MM.1S (cell line): ENCODE data around the gene WEE1.

Experiments used
- DNase-seq: peaks from one replicate; pipeline ENCODE4 v3.0.0-alpha.2; 2015
- H2AFZ ChIP-seq: fragments of 300-600 bp; sonication (generic); 2 replicates; pipeline ENCODE4 v1.6.0; 2016; ENCODE audit warnings: antibody characterized with exemption, low read length
- H3F3A ChIP-seq: fragments of 300-600 bp; sonication (generic); 2 replicates; pipeline ENCODE4 v1.6.1; 2016; ENCODE audit warnings: mild to moderate bottlenecking, antibody characterized with exemption, low read length, moderate library complexity, mixed read lengths; ENCODE audit not compliant: insufficient read depth
- H3K27ac ChIP-seq: fragments of 300-600 bp; sonication (generic); 2 replicates; pipeline ENCODE4 v1.5.1; 2016; ENCODE audit warnings: mild to moderate bottlenecking, low read length
- H3K27me3 ChIP-seq: fragments of 300-600 bp; sonication (generic); replicated peaks from 2 replicates; pipeline ENCODE4 v1.6.0; 2016; ENCODE audit warnings: low read length; ENCODE audit not compliant: insufficient read depth
- H3K36me3 ChIP-seq: fragments of 300-600 bp; sonication (generic); replicated peaks from 2 replicates; pipeline ENCODE4 v1.6.1; 2016; ENCODE audit warnings: mild to moderate bottlenecking, low read length, mixed read lengths; ENCODE audit not compliant: insufficient read depth
- H3K4me1 ChIP-seq: fragments of 300-600 bp; sonication (generic); 2 replicates; pipeline ENCODE4 v1.6.1; 2016; ENCODE audit warnings: low read length, mixed read lengths
- H3K4me2 ChIP-seq: fragments of 300-600 bp; sonication (generic); 2 replicates; pipeline ENCODE4 v1.6.0; 2016; ENCODE audit warnings: low read depth, low read length
- H3K4me3 ChIP-seq: fragments of 300-600 bp; sonication (generic); 2 replicates; pipeline ENCODE4 v1.5.1; 2016; ENCODE audit warnings: low read length, mixed read lengths
- H3K79me2 ChIP-seq: fragments of 300-600 bp; sonication (generic); 2 replicates; pipeline ENCODE4 v1.6.1; 2016; ENCODE audit warnings: mixed run types, low read length, mixed read lengths
- H3K9ac ChIP-seq: fragments of 300-600 bp; sonication (generic); 2 replicates; pipeline ENCODE4 v1.6.1; 2016; ENCODE audit warnings: low read length, mixed read lengths
- H3K9me2 ChIP-seq: fragments of 300-600 bp; sonication (generic); replicated peaks from 2 replicates; pipeline ENCODE4 v1.6.1; 2016; ENCODE audit warnings: mild to moderate bottlenecking, low read length, mixed read lengths; ENCODE audit not compliant: insufficient read depth
- H3K9me3 ChIP-seq: fragments of 300-600 bp; sonication (generic); replicated peaks from 2 replicates; pipeline ENCODE4 v1.6.1; 2016; ENCODE audit warnings: mild to moderate bottlenecking, low read length, mixed read lengths; ENCODE audit not compliant: insufficient read depth
- H4K20me1 ChIP-seq: fragments of 300-600 bp; sonication (generic); 2 replicates; pipeline ENCODE4 v1.6.1; 2016; ENCODE audit warnings: mild to moderate bottlenecking, low read length, moderate library complexity, mixed read lengths; ENCODE audit not compliant: insufficient read depth
- CTCF ChIP-seq: fragments of 300-600 bp; sonication (generic); IDR thresholded peaks from 2 replicates; pipeline ENCODE4 v1.5.1; 2016; ENCODE audit warnings: antibody characterized with exemption, low read length, mixed read lengths
- EZH2 ChIP-seq: fragments of 300-600 bp; sonication (generic); optimal IDR thresholded peaks from 2 replicates; pipeline ENCODE3; 2017; ENCODE audit warnings: low read depth, mild to moderate bottlenecking, antibody characterized with exemption, low read length, mixed read lengths
- EZH2phosphoT487 ChIP-seq: fragments of 300-600 bp; sonication (generic); IDR thresholded peaks from 2 replicates; pipeline ENCODE4 v1.6.1; 2018; ENCODE audit warnings: antibody characterized with exemption, low read length

WEE1 gene

GRCh38 chr11:9613118-9613829 is 39.8 kb downstream of the WEE1 start:
- Histone ChIP-seq H3K4me2 (peak overlapping the region; percentile 99), H3K79me2 (no peaks in the 10 kb centered on the region), H2AFZ (peak overlapping the region; percentile 94), H3K27ac (peak overlapping the region; percentile 44; the same call in 1 of the 2 replicates), H3K4me3 (peak overlapping the region; percentile 71), H3K9me3 (no peaks in the 10 kb centered on the region), H3F3A (peaks cover 18% of the 10 kb centered on the region), H3K36me3 (no peaks in the 10 kb centered on the region), H3K4me1 (0 out of 2 replicates have a peak, but pooled peaks cover 4% of the 10 kb centered on the region), H3K9me2 (no peaks in the 10 kb centered on the region), H3K27me3 (no peaks in the 10 kb centered on the region), H3K9ac (peak overlapping the region; percentile 54), H4K20me1 (no peaks in the 10 kb centered on the region)
- TF ChIP-seq EZH2: no peak
- no peak for TF ChIP-seq EZH2phosphoT487
- TF ChIP-seq CTCF: peak; percentile 93
- peak; percentile 87 for DNase-seq

- Histone ChIP-seq H3K79me2 (no peaks in the 10 kb centered on the region), H3K4me2 (peak overlapping the region; percentile 99), H3K4me3 (peak overlapping the region; percentile 71), H3K27ac (peak overlapping the region; percentile 44; the same call in 1 of the 2 replicates), H3K9me3 (no peaks in the 10 kb centered on the region), H3K9ac (peak overlapping the region; percentile 54), H3K4me1 (0 out of 2 replicates have a peak, but pooled peaks cover 4% of the 10 kb centered on the region), H3K27me3 (no peaks in the 10 kb centered on the region), H4K20me1 (no peaks in the 10 kb centered on the region), H3F3A (peaks cover 18% of the 10 kb centered on the region), H2AFZ (peak overlapping the region; percentile 94), H3K9me2 (no peaks in the 10 kb centered on the region), H3K36me3 (no peaks in the 10 kb centered on the region)
- peak; percentile 83 for DNase-seq
- TF ChIP-seq CTCF (peak; percentile 78), EZH2 (no peak)
These were observed 40.6 kb downstream of the WEE1 start for GRCh38 chr11:9613830-9614762.

- no peak for DNase-seq
- H3K4me2 ChIP-seq: peak overlapping the region; percentile 99; the same call in 1 of the 2 replicates
- H3K9ac ChIP-seq: no peak overlapping the region
- TF ChIP-seq EZH2phosphoT487: no peak
- TF ChIP-seq EZH2: no peak
- TF ChIP-seq CTCF: no peak
- 0 out of 2 replicates have a peak, but pooled peaks cover 4% of the 10 kb centered on the region for H3K4me1 ChIP-seq
- H3K4me3 ChIP-seq: no peak overlapping the region
- no peaks in the 10 kb centered on the region for H3K36me3 ChIP-seq
- H3F3A ChIP-seq: peaks cover 18% of the 10 kb centered on the region
- H3K79me2 ChIP-seq: no peaks in the 10 kb centered on the region
- no peak overlapping the region for H3K27ac ChIP-seq
- no peaks in the 10 kb centered on the region for H4K20me1 ChIP-seq
- H2AFZ ChIP-seq: 0 out of 2 replicates have a peak overlapping the region, but pooled peaks have one; percentile 94
- no peaks in the 10 kb centered on the region for H3K27me3 ChIP-seq
- no peaks in the 10 kb centered on the region for H3K9me2 ChIP-seq
- H3K9me3 ChIP-seq: no peaks in the 10 kb centered on the region
These were observed 41.6 kb downstream of the WEE1 start for GRCh38 chr11:9615031-9615451.
